Fibroblast of skin of left quadriceps (primary cell): ENCODE measurements around the gene THOC5.
"Not testable (repeated sequence)": the region's sequence is repeated elsewhere in the genome, so short reads cannot be mapped to it uniquely, and the experiment has no call there.

Source experiments
- DNase-seq, 2 experiments: peaks; one replicate each; pipeline ENCODE4 v3.0.0-alpha.2; 2013; ENCODE audit warnings: low read depth in 2 of 2

Gene THOC5

DNA sequence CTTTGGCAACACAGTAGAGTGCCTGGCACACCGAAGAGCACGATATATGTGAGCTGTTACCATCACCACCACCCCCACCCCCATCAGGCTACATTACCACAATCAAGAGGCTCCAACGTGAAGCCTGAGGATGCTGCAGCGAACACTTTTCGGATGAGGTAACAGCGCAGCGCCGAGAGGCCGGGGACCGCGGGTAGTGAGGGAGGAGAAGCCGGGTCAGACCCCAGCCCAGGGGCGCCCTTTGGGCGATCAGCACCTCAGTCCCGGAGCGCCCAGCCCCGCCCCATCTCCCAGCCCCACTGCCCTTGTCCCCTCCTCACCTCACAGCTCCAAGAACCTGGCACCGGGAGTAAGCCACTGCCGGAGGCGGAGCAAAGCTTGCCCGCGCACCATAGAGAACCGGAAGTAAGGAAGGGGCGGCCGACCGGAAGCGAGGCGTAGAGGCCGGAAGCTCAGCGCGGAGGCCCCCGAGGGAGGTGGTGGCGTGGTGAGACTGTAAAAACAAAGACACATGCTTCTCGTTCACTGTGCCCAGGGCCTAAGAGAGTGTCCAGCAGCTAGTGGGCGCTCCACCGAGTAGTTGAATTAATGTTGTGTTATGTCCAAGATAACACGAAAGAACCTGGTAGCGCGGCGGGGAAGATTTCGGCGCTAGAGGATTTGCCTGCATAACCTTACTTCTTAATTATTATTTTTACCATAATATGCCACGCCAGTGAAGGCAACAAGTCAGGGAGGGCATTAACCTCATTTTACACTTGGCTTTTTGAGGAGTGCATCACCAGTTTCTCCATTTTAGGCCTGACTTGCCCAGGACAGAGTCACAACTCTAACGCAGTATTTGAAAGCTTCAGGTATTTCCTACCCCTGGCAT is at the start of gene THOC5:
TSS of gene THOC5 (minus strand) at position 407 of the 874 bp plus-strand sequence. CDS start 4,610 bp downstream, outside the sequence.
- DNase-seq: peak; percentile 89 to 91

- DNase-seq: no peak
Observed at GRCh38 chr22:29598684-29599020, 45.1 kb upstream of the THOC5 start.

DNA sequence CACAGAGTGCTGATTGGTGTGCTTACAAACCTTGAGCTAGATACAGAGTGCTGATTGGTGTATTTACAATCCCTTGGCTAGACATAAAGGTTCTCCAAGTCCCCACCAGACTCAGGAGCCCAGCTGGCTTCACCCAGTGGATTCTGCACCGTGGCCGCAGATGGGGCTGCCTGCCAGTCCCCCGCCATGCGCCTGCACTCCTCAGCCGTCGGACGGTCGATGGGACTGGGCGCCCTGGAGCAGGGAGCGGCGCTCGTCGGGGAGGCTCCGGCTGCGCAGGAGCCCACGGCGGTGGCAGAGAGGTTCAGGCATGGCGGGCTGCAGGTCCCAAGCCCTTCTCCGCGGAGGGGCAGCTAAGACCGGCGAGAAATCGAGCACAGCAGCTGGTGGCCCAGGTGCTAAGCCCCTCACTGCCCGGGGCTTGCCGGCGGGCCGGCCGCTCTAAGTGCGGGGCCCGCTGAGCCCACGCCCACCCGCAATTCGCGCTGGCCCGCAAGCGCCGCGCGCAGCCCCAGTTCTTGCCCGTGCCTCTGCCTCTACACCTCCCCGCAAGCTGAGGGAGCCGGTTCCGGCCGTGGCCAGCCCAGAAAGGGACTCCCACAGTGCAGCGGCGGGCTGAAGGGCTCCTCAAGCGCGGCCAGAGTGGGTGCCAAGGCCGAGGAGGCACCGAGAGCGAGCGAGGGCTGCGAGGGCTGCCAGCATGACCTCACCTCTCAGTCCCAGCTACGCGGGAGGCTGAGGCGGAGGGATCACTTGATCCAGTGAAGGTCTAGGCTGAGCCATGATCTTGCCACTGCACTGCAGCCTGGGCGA is 44.5 kb upstream of the THOC5 start:
- DNase-seq: not testable (repeated sequence)

GRCh38 chr22:29596408-29596807 is 42.9 kb upstream of the THOC5 start:
- DNase-seq: no peak

DNA sequence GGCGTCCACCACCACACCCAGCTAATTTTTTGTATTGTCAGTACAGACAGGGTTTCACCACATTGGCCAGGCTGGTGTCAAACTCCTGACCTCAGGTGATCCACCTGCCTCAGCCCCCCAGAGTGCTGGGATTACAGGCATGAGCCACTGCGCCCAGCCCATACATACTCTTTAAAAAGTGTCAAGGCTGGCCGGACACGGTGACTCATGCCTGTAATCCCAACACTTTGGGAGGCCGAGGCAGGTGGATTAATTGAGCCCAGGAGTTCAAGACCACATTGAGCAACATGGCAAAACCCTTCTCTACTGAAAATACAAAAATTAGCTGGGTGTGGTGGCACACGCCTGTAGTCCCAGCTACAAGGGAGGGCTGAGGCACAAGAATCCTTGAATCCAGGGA is 40.9 kb upstream of the THOC5 start:
- not testable (repeated sequence) for DNase-seq

GRCh38 chr22:29593923-29594322 is 40.4 kb upstream of the THOC5 start:
- DNase-seq: no peak

DNA sequence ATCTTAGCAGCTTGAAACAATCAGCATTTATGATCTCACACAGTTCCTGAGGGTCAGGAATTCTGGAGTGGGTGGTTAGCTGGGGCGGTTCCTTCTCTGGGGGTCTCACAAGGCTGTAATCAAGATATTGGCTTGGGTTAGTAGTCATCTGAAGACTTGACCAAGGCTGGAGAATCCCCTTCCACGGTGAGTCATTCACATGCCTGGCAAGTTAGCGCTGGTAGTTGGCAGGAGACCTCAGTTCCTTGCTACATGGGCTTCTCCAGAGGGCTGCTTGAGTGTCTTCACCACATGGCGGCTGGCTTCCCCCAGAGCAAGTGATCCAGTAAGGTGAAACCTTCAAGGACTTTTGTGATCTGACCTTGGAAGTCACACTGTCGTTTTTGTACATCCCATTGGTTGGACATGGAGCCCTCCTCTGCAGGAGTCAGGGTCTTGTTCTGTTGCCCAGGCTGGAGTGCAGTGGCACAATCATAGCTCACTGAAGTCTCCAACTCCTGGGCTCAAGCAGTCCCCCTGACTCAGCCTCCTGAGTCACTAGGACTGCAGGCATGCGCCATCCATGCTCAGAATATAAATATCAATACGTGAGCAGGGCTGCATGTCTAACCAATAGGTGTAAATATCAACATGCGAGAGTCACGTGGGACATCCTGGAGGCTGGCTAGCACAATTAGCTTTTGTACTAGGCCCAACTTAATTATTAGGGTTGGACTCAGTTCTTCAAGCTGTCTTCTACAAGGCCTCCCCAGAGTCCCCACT is 34.6 kb upstream of the THOC5 start:
- DNase-seq: peak; percentile 41 to 53

DNA sequence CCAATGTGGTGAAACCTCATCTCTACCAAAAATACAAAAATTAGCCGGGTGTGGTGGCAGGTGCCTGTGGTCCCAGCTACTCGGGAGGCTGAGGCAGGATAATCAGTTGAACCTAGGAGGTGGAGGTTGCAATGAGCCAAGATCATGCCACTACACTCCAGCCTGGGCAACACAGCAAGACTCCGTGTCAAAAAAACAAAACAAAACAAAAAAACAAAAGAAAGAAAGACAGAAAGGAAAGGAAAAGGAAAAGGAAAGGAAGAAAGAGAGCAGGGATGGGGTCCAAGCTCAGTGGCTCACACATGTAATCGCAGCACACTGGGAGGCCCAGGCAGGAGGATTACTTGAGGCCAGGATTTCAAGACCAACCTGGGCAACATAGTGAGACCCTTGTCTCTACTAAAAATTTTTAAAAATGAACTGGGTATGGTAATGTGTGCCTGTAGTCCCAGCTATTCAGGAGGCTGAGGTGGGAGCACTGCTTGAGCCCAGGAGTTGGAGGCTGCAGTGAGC is 32.7 kb upstream of the THOC5 start:
- DNase-seq: not testable (repeated sequence)

GRCh38 chr22:29584975-29585374 is 31.4 kb upstream of the THOC5 start:
- no peak for DNase-seq

DNA sequence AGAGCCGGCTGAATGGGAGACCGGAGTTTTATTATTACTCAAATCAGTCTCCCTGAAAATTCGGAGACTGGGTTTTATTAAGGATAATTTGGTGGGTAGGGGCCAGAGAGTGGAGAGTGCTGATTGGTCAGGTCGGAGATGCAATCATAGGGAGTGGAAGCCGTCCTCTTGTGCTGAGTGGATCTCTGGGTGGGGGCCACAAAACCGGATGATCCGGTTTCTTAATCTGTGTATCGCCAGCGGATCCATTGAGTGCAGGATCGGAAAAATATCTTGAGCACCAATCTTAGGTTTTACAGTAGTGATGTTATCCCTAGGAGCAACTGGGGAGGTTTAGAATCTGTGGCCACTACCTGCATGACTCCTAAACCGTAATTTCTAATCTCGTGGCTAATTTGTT is 28.2 kb upstream of the THOC5 start:
- DNase-seq: no peak

DNA sequence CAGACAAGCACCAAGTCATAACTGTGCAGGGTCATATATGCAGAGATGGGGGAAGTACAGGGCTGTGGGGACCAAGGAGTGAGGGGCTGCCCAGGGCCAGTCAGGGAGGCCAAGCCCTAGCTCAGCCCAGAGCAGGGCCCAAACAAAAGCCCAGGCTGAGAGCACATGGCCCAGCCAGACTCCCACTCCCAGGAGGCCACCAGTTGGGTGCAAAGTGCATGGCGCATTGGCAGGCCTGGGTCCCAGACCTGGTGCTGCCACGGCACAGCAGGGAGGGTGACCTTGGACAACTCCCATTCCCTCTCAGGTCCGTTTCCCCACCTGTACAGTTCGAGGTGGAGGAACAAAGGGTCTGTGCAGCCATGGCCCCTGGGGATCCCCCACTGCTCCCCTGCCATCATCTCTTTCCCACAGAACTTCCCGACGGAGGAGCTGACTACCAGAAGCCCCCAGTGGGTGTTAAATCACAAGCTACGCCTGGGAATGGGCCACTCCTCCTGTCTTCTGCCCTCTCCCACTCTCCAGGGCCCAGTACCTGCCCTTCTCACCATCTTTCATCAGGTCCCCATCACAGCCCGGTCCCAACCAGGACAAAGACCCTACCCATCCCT is 26.7 kb upstream of the THOC5 start:
- no peak for DNase-seq

- DNase-seq: no peak
Observed at GRCh38 chr22:29578462-29579200, 25.1 kb upstream of the THOC5 start.

- no peak for DNase-seq
Observed at GRCh38 chr22:29574762-29575450, 21.3 kb upstream of the THOC5 start.

DNA sequence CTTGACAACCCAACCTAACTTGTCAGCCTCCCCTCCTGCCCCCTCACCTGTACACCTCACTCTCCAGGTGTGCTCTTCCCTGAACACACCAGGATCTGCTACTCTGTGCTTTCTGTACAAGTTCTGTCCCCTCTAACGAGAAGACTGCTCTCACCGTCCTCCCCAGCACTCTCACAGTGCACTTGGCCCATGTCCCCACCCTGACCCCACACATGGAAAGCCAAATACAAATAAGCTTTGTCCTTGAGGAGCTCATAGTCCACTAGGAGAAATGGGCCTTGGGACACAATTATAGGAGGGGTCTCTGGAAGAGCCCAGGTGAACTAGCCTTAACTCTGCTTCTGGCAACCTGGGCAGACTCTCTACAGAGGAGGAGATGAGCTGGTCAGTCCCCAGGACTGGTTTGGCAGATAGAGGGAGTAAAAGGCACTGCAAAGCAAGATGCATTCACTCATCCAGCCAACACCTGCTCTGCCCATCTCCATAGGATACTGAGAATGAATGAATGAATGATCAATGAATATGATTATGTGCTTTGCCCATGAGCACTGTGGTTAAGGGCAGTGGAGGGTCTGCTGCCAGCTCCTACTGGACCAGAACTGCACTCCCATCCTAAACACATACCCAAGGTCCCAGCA is 17.5 kb upstream of the THOC5 start:
- no peak for DNase-seq

DNA sequence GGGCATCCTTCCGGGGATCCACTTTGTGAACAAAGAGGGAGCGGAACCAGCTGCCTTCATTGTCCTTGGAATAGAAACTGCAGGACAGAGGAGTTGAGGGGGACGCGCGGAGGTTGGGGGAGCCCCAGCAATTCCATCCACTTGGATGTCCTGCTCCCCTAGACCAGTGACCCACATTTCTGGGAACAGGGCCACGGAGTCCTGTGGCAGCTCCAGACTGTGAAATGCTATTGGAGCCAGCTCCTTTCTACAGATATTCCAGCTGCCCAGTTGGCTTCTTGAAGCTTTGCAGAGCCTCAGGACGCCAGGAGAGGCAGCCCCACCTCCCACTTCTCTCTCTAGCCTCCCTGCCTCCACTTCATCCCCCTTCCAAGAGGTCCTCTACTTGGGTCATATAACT is 16.9 kb upstream of the THOC5 start:
- no peak for DNase-seq

DNA sequence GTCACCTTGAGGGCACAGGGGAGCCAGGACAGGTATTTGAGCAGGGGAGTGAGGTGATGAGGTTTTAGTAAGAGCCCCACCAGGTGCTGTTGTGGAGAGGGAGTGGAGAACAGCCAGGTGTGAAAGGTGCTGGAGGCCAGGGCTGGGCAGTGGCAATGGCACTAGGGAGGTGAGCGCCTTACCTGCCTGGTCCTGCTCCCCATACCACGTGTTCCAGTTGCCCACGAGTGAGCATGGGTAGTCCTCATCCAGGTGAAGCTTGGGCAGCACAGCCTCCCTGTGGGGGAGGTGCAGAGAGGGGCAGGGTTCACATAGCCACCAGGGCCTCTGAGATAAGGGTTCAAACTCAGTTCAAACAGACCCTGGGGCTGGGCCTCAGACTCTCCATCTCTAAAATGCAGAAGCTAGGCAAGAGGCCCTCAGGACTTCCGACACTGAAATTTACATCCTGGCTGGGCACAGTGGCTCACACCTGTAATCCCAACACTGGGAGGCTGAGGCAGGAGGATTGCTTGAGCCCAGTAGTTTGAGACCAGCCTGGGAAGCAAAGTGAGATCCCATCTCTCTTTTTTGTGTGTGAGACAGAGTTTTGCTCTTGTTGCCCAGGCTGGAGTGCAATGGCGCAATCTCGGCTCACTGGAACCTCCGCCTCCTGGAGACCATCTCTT is 15.6 kb upstream of the THOC5 start:
- DNase-seq: no peak

DNA sequence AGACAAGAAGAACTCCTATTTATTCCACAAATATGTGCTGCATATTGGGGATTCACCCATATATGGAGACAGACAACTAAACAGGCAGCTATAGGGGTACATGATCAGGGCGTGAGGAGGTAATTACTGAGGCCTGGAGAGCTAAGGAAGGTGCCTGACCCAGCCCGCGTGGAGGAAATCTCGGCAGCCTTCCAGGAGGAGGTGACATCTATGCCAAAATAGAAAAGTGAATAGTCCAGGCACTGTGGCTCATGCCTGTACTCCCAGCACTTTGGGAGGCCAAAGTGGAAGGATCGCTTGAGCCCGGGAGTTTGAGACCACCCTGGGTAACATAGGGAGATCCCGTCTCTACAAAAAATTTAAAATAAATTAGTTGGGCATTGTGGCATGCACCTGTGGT is 13.8 kb upstream of the THOC5 start:
- no peak for DNase-seq

GRCh38 chr22:29566513-29566912 is 13.0 kb upstream of the THOC5 start:
- not testable (repeated sequence) for DNase-seq
